Measurements from ENCODE around the gene SNX1.
A peak's percentile ranks its signal among the peaks of the same experiment; 100 is the strongest.
"Not testable (repeated sequence)": the region's sequence is repeated elsewhere in the genome, so short reads cannot be mapped to it uniquely, and the experiment has no call there.

Gene SNX1

DNA sequence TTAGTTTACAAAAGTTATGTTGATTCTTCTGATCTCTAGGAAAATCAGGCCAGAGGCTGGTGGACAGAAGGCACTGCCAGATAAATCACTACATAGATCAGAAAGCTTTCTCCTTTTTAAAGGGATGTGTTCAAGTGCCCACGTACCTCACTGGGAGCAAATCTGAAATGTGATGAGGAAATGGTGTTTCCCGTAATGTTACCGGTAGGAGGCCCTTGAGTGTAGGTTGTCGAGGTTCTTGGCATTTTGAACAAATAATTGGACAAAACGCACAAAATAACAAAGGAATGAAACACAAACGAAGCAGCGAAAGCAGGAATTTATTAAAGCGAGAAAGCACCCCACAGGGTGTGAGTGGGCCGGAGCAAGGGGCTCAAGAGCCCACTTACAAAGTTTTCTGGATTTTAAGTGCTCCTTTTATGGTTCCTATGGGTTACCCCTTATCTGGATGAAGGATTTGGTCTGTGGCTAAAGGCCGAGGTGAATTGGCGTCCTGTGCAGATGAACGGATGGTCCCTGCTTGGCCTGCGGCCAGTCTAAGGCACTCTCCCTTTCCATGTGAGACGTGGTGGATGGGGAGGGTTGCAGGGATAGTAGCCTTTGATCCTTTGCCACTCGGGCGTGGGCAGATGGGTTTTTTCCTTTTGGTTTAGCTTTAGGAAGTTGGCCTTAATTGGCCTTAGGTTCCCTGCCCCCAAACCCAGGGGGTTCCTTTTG lies 1.0 kb downstream of the SNX1 start:
- peak; percentile 31 for DNase-seq (ENCODE audit: low read depth)

DNA sequence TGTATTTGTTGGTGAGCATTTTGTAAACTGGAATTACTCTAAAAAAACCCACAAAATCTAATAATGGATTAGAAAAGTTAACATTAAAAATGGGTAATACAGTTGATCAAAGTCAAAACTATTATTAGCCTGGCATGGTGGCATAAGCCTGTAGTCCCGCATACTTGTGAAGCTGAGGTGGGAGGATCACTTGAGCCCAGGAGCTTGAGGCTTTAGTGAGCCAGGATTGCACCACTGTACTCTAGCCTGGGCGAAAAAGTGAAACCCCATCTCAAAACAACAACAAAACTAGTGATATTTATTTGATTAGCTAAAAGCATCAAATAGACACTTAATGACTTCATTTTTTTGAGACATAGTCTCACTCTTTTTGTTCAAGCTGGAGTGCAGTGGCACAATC lies 3.6 kb downstream of the SNX1 start:
- TF ChIP-seq, protein P1, sequence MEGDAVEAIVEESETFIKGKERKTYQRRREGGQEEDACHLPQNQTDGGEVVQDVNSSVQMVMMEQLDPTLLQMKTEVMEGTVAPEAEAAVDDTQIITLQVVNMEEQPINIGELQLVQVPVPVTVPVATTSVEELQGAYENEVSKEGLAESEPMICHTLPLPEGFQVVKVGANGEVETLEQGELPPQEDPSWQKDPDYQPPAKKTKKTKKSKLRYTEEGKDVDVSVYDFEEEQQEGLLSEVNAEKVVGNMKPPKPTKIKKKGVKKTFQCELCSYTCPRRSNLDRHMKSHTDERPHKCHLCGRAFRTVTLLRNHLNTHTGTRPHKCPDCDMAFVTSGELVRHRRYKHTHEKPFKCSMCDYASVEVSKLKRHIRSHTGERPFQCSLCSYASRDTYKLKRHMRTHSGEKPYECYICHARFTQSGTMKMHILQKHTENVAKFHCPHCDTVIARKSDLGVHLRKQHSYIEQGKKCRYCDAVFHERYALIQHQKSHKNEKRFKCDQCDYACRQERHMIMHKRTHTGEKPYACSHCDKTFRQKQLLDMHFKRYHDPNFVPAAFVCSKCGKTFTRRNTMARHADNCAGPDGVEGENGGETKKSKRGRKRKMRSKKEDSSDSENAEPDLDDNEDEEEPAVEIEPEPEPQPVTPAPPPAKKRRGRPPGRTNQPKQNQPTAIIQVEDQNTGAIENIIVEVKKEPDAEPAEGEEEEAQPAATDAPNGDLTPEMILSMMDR (IDR thresholded peaks at IDR 0.05; ENCODE audit: insufficient read depth, low read depth, low read length, missing control alignments), result no peak
- no peak for DNase-seq (ENCODE audit: low read depth)
- no peak overlapping the region for H3K4me3 ChIP-seq (ENCODE audit: low read depth, low read length)

More for the DNA sequence above, 1.0 kb downstream of the SNX1 start:
- H3K4me3 ChIP-seq (ENCODE audit: low read depth, low read length), result peak overlapping the region; percentile 85
- TF ChIP-seq, protein P1 (IDR thresholded peaks at IDR 0.05; ENCODE audit: insufficient read depth, low read depth, low read length, missing control alignments), result no peak

DNA sequence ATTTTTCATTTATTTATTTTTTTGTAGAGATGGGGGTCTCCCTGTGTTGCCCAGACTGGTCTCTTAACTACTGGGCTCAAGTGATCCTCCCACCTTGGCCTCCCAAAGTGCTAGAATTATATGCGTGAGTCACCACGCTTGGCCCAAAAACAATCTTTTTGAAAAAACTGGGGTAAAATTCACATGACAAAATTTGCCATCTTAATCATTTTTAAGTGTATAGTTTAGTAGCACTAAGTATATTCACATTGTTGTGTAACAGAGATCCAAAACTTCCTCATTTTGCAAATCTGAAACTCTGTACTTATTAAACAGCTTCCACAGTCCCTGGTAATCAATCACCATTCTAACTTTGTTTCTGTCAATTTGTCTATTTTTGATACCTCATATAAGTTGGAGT lies 5.2 kb downstream of the SNX1 start:
- DNase-seq (ENCODE audit: low read depth), result no peak
- TF ChIP-seq, protein P1 (IDR thresholded peaks at IDR 0.05; ENCODE audit: insufficient read depth, low read depth, low read length, missing control alignments), result no peak
- H3K4me3 ChIP-seq (ENCODE audit: low read depth, low read length), result no peak overlapping the region

GRCh38 chr15:64102497-64102896 lies 6.7 kb downstream of the SNX1 start:
- H3K4me3 ChIP-seq (ENCODE audit: low read depth, low read length), result no peak overlapping the region
- TF ChIP-seq, protein P1 (IDR thresholded peaks at IDR 0.05; ENCODE audit: insufficient read depth, low read depth, low read length, missing control alignments), result no peak
- DNase-seq (ENCODE audit: low read depth), result no peak

DNA sequence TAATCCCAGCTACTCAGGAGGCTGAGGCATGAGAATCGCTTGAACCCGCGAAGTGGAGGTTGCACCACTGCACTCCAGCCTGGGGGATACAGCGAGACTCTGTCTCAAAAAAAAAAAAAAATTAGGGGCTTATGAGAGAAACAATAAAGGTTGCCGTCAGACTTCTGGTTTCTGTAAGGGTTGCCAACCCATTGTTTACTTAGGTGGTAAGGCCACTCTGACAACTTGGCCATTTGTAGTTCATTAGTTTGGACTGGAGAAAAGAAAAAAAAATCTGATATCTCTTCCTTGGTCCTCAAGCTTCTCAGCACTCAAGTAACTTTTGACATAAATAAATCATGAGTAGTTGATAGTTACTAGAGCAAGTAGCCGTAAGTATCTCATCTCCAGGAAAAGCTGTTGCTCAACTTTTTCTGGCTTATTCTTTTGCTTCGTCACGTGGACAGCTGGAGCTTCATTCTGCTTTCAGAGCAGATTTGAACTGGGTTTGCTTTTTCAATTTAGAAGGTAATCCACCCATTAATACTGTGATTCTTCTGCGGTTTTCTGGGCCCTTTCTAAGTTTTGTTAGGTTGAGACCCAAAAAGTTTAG lies 9.4 kb downstream of the SNX1 start:
- no peak overlapping the region for H3K4me3 ChIP-seq (ENCODE audit: low read depth, low read length)
- no peak for DNase-seq (ENCODE audit: low read depth)
- TF ChIP-seq, protein P1 (IDR thresholded peaks at IDR 0.05; ENCODE audit: insufficient read depth, low read depth, low read length, missing control alignments), result no peak

DNA sequence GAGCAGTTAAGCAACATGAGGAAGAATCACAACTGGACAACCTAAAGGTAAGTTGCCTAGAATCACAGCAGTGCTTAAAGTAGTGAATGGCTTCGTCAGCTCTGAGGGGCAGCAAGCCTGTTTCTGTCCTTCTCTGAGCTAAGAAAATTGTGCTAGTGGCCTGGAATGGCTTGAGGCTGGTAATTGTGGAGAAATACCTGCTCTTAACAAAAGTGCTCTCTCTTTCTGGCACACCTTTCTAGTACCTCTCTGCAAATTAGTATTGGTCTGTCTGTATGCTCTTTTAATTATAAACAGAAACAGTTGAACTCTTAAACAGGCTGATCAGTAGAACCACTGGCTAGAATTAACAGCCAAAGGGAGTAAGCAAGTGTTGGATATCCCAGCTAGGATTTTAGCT lies 11.6 kb downstream of the SNX1 start:
- no peak for DNase-seq (ENCODE audit: low read depth)
- H3K4me3 ChIP-seq (ENCODE audit: low read depth, low read length), result no peak overlapping the region
- TF ChIP-seq, protein P1 (IDR thresholded peaks at IDR 0.05; ENCODE audit: insufficient read depth, low read depth, low read length, missing control alignments), result no peak

- DNase-seq (ENCODE audit: low read depth); H3K4me3 ChIP-seq (ENCODE audit: low read depth, low read length): not testable (repeated sequence)
Measured at GRCh38 chr15:64110108-64110701, 14.4 kb downstream of the SNX1 start.

Data from GM12865 (cell line).